Measurements from ENCODE around the gene ABR. TPM values are rescaled to one million over a fixed set of nuclear protein-coding genes. Genes with fewer than 3 reads are reported as not detected.
"Not testable (repeated sequence)": the region's sequence is repeated elsewhere in the genome, so short reads cannot be mapped to it uniquely, and the experiment has no call there.

ABR gene
- total RNA-seq, 1 donor from 2014 or later, result 62.5 TPM

DNA sequence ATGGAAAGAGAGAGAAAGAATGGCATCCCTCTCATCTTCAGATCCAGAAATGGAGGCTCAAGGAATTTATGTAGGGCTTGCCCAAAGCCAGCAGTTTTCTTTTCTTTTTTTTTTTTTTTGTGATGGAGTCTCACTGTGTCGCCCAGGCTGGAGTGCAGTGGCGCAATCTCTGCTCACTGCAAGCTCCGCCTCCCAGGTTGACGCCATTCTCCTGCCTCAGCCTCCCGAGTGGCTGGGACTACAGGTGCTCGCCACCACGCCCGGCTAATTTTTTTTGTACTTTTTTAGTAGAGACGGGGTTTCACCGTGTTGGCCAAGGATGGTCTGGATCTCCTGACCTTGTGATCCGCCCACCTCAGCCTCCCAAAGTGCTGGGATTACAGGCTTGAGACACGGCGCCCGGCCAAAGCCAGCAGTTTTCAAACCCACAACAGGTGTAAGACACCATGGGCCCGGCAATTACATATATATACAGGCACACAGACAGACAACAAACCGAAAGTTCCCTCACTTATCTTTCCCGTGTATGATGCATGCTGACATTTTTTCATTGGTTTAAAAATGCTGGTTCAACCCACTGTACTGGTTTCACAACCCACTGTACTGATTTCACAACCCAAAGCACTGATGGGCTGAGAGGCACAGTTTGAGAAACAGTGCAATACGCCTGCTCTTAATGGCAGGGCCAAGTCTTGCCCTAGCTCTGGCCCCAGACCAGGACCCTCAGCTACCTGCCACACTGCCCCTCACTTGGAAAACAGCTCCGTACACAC is 81.6 kb downstream of the ABR start:
- DNase-seq (ENCODE audit: extremely low read depth, low read depth, low spot score), result not testable (repeated sequence)

DNA sequence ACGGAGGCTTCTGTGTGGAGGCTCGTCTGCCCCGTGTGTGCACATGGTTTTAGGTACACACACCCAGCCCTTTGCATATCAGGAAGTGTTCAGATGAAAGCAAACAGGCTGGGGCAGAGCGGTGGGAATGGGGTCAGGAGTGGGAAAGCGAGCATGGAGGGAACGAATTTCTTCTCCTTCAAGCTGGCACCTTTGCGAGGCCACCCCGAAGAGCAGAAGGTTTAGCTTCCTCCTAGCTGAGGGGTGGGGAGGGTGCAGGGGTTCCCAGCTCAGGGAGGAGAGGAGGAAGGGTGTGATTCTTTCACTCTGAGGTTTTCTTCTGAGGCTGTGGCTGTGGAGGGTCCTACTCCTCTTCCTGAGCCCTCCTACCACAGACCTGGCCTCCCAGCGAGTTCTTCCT is 83.6 kb downstream of the ABR start:
- DNase-seq (ENCODE audit: extremely low read depth, low read depth, low spot score), result no peak

- no peak for DNase-seq (ENCODE audit: extremely low read depth, low read depth, low spot score)
These were observed 84.0 kb downstream of the ABR start for GRCh38 chr17:1095853-1096173.

GRCh38 chr17:1095090-1095852 is 84.5 kb downstream of the ABR start:
- no peak for DNase-seq (ENCODE audit: extremely low read depth, low read depth, low spot score)

DNA sequence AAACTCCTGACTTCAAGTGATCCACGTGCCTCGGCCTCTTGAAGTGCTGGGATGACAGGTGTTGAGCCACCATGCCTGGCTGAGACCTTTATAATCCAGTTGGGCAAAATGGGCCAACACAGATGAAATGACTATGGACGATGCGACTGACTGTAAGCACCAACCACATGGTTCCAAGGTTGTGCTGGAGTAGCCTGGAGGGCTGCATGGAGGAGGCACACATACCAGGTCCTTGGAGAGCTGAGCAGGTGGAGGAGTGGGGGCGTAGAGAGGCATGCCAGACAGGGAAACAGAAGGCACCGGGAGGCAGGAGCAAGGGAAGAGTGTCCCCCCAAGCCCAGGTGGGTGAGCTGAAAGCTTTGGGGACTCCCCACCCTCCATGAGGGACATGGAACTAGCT is 85.2 kb downstream of the ABR start:
- DNase-seq (ENCODE audit: extremely low read depth, low read depth, low spot score), result no peak

GRCh38 chr17:1091900-1092299 is 87.9 kb downstream of the ABR start:
- no peak for DNase-seq (ENCODE audit: extremely low read depth, low read depth, low spot score)

DNA sequence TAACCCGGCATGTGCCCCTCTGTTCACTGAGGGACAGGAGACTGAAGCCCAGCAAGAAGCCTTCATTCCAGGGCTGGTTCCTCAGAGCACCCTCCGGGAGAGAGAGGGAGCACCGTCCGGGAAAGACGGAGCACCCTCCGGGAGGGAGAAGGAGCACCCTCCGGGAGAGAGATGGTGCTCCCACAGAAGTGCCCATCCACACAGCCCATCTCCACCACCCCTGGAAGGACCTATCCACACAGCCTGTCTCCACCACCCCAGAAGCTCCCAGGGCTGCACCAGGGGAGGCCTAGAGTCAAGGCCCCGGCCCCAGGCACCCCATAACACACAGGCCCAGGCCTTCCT is 88.6 kb downstream of the ABR start:
- no peak for DNase-seq (ENCODE audit: extremely low read depth, low read depth, low spot score)

DNA sequence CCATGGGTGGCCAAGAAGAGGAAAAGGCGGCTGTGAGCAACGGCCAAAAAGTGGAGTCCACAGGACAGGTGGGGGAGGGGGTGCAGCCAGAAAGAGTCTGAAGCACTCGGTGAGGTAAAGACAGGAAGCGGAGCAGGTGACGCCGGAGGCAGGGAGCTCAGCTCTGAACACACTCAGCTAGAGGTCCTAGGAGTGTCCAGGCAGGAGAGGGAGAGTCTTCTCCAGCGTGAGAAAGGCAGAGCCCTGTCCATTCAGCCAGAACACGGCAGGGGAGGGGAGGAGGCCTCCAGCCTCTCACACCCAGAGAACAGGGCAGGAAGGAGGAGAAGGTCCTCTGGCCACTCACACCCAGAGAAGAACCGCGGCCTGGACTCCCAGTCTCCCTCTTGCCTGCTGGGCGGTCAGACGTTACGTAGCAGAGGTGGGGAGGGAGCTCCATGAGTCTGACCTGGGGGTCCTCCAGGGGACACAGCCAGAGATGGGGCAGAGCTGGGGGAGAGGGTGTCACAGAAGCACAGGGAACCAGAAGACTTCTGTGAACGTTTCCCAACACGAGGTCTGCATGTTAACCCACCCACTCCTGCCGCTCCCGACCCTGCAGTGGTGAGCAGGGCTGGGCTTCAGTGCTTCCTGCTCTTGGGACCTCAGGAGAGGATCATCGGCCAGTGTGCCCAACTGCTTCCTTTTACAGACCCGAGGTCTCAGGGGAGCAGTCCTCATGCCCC is 89.2 kb downstream of the ABR start:
- DNase-seq (ENCODE audit: extremely low read depth, low read depth, low spot score), result no peak

DNA sequence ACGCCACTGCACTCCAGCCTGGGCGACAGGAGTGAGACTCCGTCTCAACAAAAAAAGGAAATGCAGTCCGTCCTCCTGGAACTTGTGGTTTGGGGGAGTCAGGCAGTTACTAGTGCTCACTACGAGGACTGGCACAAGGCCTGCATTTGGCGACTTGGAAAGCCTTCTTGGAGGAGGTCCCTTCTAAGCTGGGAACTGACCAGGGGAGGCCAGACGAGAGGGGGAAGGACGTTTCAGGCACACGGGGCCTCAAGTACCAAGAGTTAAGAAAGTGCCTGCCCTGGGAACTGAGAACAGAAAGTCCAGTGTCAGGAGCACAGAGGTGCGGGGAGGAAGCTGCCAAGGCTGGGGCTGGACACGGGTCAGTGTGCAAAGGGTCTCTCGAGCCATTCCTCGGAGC is 89.9 kb downstream of the ABR start:
- no peak for DNase-seq (ENCODE audit: extremely low read depth, low read depth, low spot score)

DNA sequence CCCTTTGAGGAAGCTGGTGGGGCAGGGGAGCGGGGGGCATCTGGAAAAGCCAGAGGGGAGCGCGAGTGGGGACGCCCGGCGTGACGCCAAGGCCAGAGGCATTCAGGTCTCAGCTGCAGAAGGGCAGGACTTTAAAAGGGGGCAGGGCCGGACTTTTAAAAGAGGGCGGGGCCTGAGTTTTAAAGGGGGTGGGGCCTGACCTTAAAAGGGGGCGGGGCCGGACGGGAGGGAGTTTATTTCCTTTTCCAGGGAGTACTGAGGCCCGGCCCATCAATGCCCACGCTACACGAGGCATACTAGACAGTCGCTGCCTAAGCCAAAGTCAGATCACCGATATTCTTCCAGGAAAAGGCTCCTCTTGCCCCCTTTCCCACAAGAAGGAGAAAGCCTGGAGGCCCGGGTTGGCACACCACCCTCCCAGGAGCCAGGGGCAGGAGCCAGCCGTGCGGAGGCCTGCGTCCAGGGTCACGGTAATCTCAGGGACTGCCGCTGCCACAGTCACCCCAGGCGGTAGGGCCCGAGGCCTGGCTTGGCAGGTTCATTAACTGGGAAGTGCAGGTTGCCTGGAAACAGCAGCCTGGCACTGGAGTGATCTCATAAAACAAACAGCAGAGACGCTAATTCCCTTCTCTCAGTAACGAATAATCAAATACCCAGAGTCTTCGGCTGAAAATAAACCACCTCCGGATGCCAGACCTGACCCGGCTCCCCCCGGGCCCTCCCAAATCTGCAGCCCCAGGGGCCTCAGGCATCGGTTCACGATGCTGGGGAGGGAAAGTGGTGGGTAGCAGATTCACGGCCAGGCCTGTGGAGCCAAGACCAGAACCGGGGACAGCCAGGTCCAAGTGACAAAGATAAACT is 92.2 kb downstream of the ABR start:
- no peak for DNase-seq (ENCODE audit: extremely low read depth, low read depth, low spot score)

GRCh38 chr17:1083451-1084187 is 96.2 kb downstream of the ABR start:
- no peak for DNase-seq (ENCODE audit: extremely low read depth, low read depth, low spot score)

- no peak for DNase-seq (ENCODE audit: extremely low read depth, low read depth, low spot score)
These were observed 97.2 kb downstream of the ABR start for GRCh38 chr17:1082579-1082978.

- no peak for DNase-seq (ENCODE audit: extremely low read depth, low read depth, low spot score)
These were observed 100.8 kb downstream of the ABR start for GRCh38 chr17:1078831-1079561.

DNA sequence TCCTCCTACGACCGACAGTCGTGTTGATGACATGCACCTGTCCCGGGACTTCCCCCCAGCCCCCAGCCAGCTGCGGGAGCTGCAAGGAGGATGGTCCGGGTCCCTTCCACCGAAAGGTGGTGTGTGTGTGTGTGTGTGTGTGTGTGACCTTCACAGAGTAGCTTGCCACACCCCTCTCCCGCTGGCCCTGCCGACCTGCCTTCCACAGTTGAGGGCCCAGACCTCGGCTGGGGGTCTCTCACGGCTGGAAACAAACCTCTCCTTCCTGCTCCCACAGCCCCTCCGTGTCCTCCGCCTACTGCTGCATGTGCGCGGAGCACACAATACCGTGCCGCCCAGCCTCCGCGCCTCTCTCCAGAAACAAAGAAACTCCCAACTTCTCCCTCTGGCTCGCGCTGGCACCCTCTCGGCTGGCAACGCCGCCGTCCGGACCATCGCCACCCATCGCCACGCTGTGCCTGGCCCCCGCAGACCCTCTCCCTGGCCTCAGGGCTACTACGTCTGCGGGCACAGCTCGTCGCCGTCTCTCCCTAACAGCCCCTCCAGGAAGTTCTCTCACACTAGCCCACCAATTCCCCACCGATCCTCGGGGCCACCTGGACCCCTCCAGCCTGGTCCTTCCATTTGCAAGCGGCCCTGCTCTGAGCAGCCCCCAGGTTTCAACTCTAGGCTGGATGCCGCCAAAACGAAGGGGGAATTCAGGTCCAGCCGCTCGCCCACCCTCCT is 101.6 kb downstream of the ABR start:
- no peak for DNase-seq (ENCODE audit: extremely low read depth, low read depth, low spot score)

DNA sequence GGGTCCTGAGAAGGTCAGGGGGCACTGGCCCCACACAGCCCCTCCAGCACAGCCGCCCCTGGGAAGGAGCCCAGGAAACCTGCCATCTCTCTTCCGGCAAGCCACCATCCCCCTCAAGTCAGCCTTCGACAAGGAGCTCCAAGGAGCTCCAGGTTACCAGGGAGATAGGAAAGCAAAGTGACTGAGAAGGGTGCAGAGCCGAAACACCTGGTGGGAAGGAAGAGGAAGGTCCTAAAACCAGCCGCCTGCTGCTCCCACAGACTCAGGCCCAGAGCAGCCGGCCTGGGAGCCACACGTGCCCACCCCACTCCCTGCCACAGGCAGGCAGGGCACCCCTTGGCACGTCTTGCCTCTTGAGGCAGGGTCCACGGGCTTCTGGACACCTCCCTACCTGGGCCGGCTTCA is 102.2 kb downstream of the ABR start:
- no peak for DNase-seq (ENCODE audit: extremely low read depth, low read depth, low spot score)

DNA sequence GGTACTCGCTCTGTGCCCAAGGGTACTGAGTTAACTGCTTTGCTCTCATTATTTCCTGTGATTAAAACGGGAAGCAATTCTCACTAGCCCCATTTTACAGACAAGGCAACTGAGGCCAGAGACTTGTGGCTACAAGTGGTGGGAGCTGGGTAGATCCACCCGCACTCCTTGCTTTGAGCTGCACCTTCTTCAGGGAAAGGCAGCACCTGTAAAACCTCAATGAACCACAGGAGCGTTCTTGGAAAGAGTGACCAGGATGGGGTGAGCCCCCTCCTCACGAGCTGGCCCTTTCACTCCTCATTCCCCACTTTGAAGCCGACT is 102.8 kb downstream of the ABR start:
- no peak for DNase-seq (ENCODE audit: extremely low read depth, low read depth, low spot score)

DNA sequence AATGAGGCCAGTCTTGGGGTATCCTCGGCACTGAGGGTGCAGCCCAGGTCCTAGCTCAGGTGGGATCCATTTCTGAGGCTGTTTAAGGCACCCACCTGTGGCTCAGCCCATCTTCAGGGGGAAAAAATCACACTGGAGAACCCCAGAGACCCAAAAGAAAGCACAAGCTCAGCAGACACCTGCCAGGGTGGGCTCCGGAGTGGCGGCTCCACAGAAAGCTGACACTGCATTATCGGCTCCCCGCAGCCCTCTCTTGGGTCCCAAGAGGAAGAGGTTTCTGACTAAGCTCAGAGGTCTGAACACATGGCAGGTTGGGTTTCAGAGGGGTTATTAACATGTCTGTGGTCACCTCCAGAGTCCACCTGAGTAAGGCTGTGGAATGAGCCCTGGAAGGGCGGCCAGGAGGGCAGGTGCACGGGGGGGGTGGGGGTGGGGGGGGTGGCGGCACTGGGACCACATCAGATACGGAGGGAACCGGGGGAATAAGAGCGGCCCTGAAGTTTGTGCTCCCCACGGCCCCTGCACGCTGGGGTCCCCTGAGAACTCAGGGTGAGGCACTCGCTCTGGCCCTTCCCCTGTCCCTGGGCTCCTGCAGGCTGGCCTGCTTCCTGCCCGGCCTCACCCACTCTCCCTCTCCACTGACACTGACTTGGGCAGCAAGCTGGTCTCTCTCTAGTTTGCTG is 103.3 kb downstream of the ABR start:
- DNase-seq (ENCODE audit: extremely low read depth, low read depth, low spot score), result no peak

- no peak for DNase-seq (ENCODE audit: extremely low read depth, low read depth, low spot score)
These were observed 104.7 kb downstream of the ABR start for GRCh38 chr17:1074886-1075605.

Measured in glomerular endothelial cell (primary cell).